ENCODE measurements around the gene LBR.
"Not testable (repeated sequence)": the region's sequence is repeated elsewhere in the genome, so short reads cannot be mapped to it uniquely, and the experiment has no call there.

Gene LBR

GRCh38 chr1:225418059-225418458 is 9.8 kb downstream of the LBR start:
- DNase-seq, result no peak

GRCh38 chr1:225415967-225416745 is 11.7 kb downstream of the LBR start:
- no peak for DNase-seq

GRCh38 chr1:225415307-225415706 is 12.5 kb downstream of the LBR start:
- no peak for DNase-seq

- DNase-seq, result no peak
These were observed 14.0 kb downstream of the LBR start for GRCh38 chr1:225413708-225414375.

- DNase-seq, result no peak
These were observed 15.0 kb downstream of the LBR start for GRCh38 chr1:225412803-225413351.

- no peak for DNase-seq
These were observed 15.5 kb downstream of the LBR start for GRCh38 chr1:225412321-225412720.

- DNase-seq, result no peak
These were observed 17.8 kb downstream of the LBR start for GRCh38 chr1:225410036-225410435.

- no peak for DNase-seq
These were observed 18.8 kb downstream of the LBR start for GRCh38 chr1:225409051-225409450.

- no peak for DNase-seq
These were observed 19.6 kb downstream of the LBR start for GRCh38 chr1:225408249-225408648.

- DNase-seq, result no peak
These were observed 20.1 kb downstream of the LBR start for GRCh38 chr1:225407755-225408154.

GRCh38 chr1:225406976-225407725 is 20.7 kb downstream of the LBR start:
- DNase-seq, result no peak

GRCh38 chr1:225400968-225401367 is 26.9 kb downstream of the LBR start:
- no peak for DNase-seq

GRCh38 chr1:225396357-225396756 is 31.5 kb downstream of the LBR start:
- no peak for DNase-seq

GRCh38 chr1:225389843-225390242 is 38.0 kb downstream of the LBR start:
- no peak for DNase-seq

- no peak for DNase-seq
These were observed 39.5 kb downstream of the LBR start for GRCh38 chr1:225388372-225388771.

- not testable (repeated sequence) for DNase-seq
These were observed 41.0 kb downstream of the LBR start for GRCh38 chr1:225386860-225387259.

- no peak for DNase-seq
These were observed 47.1 kb downstream of the LBR start for GRCh38 chr1:225380691-225381090.

- peak; percentile 92 for DNase-seq
These were observed 49.0 kb downstream of the LBR start for GRCh38 chr1:225378880-225379279.

- no peak for DNase-seq
These were observed 52.8 kb downstream of the LBR start for GRCh38 chr1:225374996-225375395.

- DNase-seq, result no peak
These were observed 54.7 kb downstream of the LBR start for GRCh38 chr1:225373155-225373554.

GRCh38 chr1:225371366-225372010 is 56.4 kb downstream of the LBR start:
- DNase-seq, result no peak

GRCh38 chr1:225368036-225368552 is 59.7 kb downstream of the LBR start:
- DNase-seq, result no peak

- no peak for DNase-seq
These were observed 61.3 kb downstream of the LBR start for GRCh38 chr1:225366552-225366951.
